ENCODE data around the gene OSBPL10.

The OSBPL10 gene

DNA sequence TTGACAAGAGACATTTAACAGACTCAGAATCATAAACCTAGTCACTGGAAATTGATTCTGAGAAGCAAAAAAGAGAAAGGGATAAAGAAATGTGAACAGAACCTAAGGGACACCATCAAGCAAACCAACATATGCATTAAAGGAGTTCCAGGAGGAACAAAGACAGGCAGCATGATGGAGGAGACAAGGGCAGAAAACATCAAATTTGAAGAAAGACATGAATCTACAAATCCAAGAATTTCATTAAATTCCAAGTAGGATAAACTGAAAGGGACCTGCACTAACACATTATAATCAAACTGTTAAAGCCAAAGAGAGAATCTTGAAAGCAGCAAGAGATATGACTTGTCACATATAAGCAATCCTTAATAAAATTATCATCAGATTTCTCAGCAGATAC is 326.1 kb downstream of the OSBPL10 start:
- no peaks in the 10 kb centered on the region for H3K27me3 ChIP-seq (ENCODE audit: control insufficient read depth in 2 of 2, insufficient read depth in 2 of 2, low read length in 2 of 2)
- H3K9me3 ChIP-seq (ENCODE audit: control insufficient read depth in 2 of 2, low read length in 2 of 2) = peaks cover 0 to 19% of the 10 kb centered on the region in 2 donors
- no peaks in the 10 kb centered on the region for H3K36me3 ChIP-seq (ENCODE audit: control insufficient read depth in 2 of 2, insufficient read depth in 2 of 2, low read length in 2 of 2)
- no peak overlapping the region for H3K4me3 ChIP-seq (ENCODE audit: low read length in 2 of 2)
- no peaks in the 10 kb centered on the region for H3K4me1 ChIP-seq (ENCODE audit: control insufficient read depth in 2 of 2, insufficient read depth in 2 of 2, low read length in 2 of 2)
- no peak overlapping the region for H3K27ac ChIP-seq (ENCODE audit: low read depth in 2 of 2, low read length in 2 of 2)
- H3K9ac ChIP-seq (ENCODE audit: low read depth in 1 of 2, low read length in 2 of 2) = no peak overlapping the region

DNA sequence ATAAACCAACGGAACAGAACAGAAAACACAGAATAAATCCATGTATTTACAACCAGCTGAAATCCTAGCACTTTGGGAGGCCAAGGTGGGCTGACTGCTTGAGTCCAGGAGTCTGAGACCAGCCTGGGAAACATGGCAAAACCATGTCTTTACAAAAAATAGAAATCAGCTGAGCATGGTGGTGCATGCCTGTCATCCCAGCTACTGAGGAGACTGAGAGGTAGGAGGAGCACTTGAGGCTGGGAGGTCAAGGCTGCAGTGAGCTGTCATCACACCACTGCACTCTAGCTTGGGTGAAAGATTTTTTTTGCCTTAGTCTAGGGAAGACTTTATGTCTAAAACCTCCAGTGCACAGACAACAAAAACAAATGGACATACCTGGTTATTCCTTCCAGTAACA is 327.6 kb downstream of the OSBPL10 start:
- no peak overlapping the region for H3K4me3 ChIP-seq (ENCODE audit: low read length in 2 of 2)
- H3K9ac ChIP-seq (ENCODE audit: low read depth in 1 of 2, low read length in 2 of 2) = no peak overlapping the region
- peaks cover 7 to 25% of the 10 kb centered on the region in 2 donors for H3K9me3 ChIP-seq (ENCODE audit: control insufficient read depth in 2 of 2, low read length in 2 of 2)
- H3K4me1 ChIP-seq (ENCODE audit: control insufficient read depth in 2 of 2, insufficient read depth in 2 of 2, low read length in 2 of 2) = no peaks in the 10 kb centered on the region
- H3K27ac ChIP-seq (ENCODE audit: low read depth in 2 of 2, low read length in 2 of 2) = no peak overlapping the region
- H3K36me3 ChIP-seq (ENCODE audit: control insufficient read depth in 2 of 2, insufficient read depth in 2 of 2, low read length in 2 of 2) = peaks cover 0 to 4% of the 10 kb centered on the region in 2 donors
- H3K27me3 ChIP-seq (ENCODE audit: control insufficient read depth in 2 of 2, insufficient read depth in 2 of 2, low read length in 2 of 2) = no peaks in the 10 kb centered on the region

DNA sequence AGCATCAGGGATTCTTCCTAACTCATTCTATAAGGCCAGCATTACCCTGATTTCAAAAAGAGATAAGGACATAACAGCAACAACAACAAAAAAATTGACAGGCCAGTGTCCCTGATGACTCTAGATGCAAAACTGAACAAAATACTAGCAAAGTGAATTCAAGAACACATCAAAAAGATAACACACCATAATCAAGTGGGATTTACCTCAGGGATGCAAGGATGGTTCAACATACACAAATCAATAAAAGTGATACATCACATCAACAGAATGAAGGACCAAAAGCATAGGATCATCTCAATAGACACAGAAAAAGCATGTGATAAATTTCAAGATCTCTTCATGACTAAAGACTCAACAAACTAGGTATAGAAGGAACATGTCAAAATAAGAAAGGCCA is 328.8 kb downstream of the OSBPL10 start:
- Histone ChIP-seq H3K9me3 (ENCODE audit: control insufficient read depth in 2 of 2, low read length in 2 of 2) (peaks cover 10 to 25% of the 10 kb centered on the region in 2 donors), H3K9ac (ENCODE audit: low read depth in 1 of 2, low read length in 2 of 2) (no peak overlapping the region)

DNA sequence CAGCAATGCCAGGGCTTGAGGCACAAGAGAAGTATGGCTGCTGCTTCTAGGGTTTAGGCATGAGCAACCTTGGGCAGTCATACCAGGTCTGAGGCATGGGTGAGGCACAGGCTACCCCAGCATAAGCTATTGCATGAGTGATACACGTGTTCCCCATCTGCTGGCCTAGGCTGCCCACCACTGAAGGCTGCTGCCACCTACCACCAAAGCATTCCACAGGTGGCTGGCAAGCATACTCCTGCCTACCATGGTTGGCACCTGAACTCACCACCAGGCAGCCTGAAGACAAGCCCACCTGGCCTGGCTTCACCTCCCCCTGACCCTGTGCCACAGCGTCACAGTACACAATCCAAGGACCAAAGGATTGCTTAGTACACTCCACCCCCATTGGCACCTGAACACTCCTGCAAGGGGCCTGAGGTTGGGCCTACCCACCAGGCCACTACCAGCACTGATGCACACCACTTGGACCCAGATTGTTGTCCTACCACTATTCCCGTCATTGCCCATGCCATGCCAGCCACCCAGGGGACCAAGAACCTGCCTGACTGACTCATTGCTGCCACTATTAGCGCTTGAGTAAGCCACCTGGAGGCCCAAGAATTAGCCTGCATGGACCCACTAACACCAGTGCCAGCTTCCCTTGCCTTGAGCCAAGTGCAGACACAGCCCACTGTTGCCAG is 332.6 kb downstream of the OSBPL10 start:
- H3K4me1 ChIP-seq (ENCODE audit: control insufficient read depth in 2 of 2, insufficient read depth in 2 of 2, low read length in 2 of 2) = no peaks in the 10 kb centered on the region
- H3K36me3 ChIP-seq (ENCODE audit: control insufficient read depth in 2 of 2, insufficient read depth in 2 of 2, low read length in 2 of 2) = peaks cover 5 to 13% of the 10 kb centered on the region in 2 donors
- no peak overlapping the region for H3K9ac ChIP-seq (ENCODE audit: low read depth in 1 of 2, low read length in 2 of 2)
- peaks cover 10 to 15% of the 10 kb centered on the region in 2 donors for H3K9me3 ChIP-seq (ENCODE audit: control insufficient read depth in 2 of 2, low read length in 2 of 2)
- H3K27me3 ChIP-seq (ENCODE audit: control insufficient read depth in 2 of 2, insufficient read depth in 2 of 2, low read length in 2 of 2) = no peaks in the 10 kb centered on the region
- no peak overlapping the region for H3K4me3 ChIP-seq (ENCODE audit: low read length in 2 of 2)
- H3K27ac ChIP-seq (ENCODE audit: low read depth in 2 of 2, low read length in 2 of 2) = no peak overlapping the region

More for the DNA sequence above, 328.8 kb downstream of the OSBPL10 start:
- Histone ChIP-seq H3K27ac (ENCODE audit: low read depth in 2 of 2, low read length in 2 of 2) (no peak overlapping the region), H3K4me1 (ENCODE audit: control insufficient read depth in 2 of 2, insufficient read depth in 2 of 2, low read length in 2 of 2) (no peaks in the 10 kb centered on the region), H3K27me3 (ENCODE audit: control insufficient read depth in 2 of 2, insufficient read depth in 2 of 2, low read length in 2 of 2) (no peaks in the 10 kb centered on the region), H3K36me3 (ENCODE audit: control insufficient read depth in 2 of 2, insufficient read depth in 2 of 2, low read length in 2 of 2) (peaks cover 3 to 12% of the 10 kb centered on the region in 2 donors), H3K4me3 (ENCODE audit: low read length in 2 of 2) (no peak overlapping the region)

DNA sequence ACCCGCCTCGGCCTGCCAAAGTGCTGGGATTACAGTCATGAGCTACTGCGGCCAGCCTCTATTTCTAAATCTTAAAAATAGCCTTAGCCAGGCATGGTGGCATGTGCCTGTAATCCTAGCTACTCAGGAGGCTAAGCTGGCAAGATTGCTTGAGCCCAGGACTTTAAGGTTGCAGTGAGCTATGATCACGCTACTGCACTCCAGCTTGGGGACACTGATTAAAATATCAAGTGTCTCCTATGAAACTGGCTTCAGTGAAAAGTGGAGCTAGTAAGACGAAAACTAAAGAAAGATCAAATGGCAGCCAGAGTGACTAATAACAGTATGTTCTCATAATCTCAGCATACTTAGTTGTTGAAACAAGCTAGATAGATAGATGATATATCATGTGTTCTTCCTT is 335.8 kb downstream of the OSBPL10 start:
- Histone ChIP-seq H3K9ac (ENCODE audit: low read depth in 1 of 2, low read length in 2 of 2) (no peak overlapping the region), H3K4me1 (ENCODE audit: control insufficient read depth in 2 of 2, insufficient read depth in 2 of 2, low read length in 2 of 2) (no peaks in the 10 kb centered on the region), H3K9me3 (ENCODE audit: control insufficient read depth in 2 of 2, low read length in 2 of 2) (peaks cover 7 to 10% of the 10 kb centered on the region in 2 donors), H3K36me3 (ENCODE audit: control insufficient read depth in 2 of 2, insufficient read depth in 2 of 2, low read length in 2 of 2) (peaks cover 5 to 13% of the 10 kb centered on the region in 2 donors), H3K27me3 (ENCODE audit: control insufficient read depth in 2 of 2, insufficient read depth in 2 of 2, low read length in 2 of 2) (no peaks in the 10 kb centered on the region), H3K27ac (ENCODE audit: low read depth in 2 of 2, low read length in 2 of 2) (no peak overlapping the region), H3K4me3 (ENCODE audit: low read length in 2 of 2) (no peak overlapping the region)

DNA sequence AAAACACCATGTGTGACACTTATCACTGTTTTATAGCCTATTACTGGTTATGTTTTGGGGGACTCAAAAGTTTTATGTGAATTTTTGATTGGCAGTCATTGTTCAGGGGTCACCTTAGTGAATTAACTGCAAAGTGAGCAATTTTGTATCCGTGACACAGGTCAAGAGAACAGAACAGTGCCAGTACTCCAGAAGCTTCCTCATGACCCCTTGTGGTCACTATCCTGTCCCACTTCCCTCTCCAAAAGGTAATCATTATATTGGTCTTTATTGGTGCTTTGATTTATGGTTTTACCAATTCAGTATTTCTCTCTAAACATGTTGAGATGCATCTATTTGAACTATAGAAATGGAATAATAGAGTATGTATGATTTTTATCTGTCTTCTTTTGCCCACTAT is 341.2 kb downstream of the OSBPL10 start:
- Histone ChIP-seq H3K9me3 (ENCODE audit: control insufficient read depth in 2 of 2, low read length in 2 of 2) (no peaks in the 10 kb centered on the region), H3K36me3 (ENCODE audit: control insufficient read depth in 2 of 2, insufficient read depth in 2 of 2, low read length in 2 of 2) (peaks cover 0 to 3% of the 10 kb centered on the region in 2 donors)

DNA sequence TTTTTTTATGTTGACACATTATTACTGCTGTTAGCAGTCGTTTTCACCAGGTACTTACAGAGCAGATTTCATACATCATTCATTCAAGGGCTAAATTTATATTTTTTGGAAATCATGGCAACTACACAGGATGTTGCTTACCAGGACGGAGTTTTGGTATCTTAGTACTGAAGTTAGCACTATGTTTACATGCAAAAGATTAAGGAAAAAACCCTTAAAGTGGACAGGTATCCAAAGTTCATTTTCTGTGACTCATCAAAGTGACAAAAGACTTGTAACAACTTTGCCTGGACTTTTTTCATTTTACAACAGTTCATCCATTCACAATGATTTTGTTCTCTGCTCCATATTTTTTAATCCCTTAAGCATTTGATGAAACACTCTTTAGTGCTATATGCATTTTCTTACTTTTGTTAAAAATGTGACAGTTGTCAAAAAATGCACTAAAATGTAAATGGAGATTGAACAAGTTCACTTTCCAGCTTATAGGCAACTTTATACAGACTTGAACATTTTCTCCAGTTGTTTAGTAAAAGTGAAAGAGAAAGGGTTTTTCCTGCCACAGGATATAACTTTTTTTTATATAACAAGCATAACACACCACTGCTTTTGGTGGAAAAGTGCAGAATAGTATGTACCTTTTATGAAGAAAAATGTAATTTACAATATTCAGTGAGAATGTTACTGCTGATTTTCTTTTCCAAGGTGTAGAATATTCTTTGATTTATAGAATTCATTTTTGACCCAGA is 344.2 kb downstream of the OSBPL10 start:
- no peak overlapping the region for H3K9ac ChIP-seq (ENCODE audit: low read depth in 1 of 2, low read length in 2 of 2)
- no peak overlapping the region for H3K27ac ChIP-seq (ENCODE audit: low read depth in 2 of 2, low read length in 2 of 2)
- H3K4me1 ChIP-seq (ENCODE audit: control insufficient read depth in 2 of 2, insufficient read depth in 2 of 2, low read length in 2 of 2) = peaks cover 0 to 3% of the 10 kb centered on the region in 2 donors

More for the DNA sequence above, 341.2 kb downstream of the OSBPL10 start:
- Histone ChIP-seq H3K4me1 (ENCODE audit: control insufficient read depth in 2 of 2, insufficient read depth in 2 of 2, low read length in 2 of 2) (peaks cover 0 to 3% of the 10 kb centered on the region in 2 donors), H3K9ac (ENCODE audit: low read depth in 1 of 2, low read length in 2 of 2) (no peak overlapping the region), H3K4me3 (ENCODE audit: low read length in 2 of 2) (no peak overlapping the region), H3K27me3 (ENCODE audit: control insufficient read depth in 2 of 2, insufficient read depth in 2 of 2, low read length in 2 of 2) (no peaks in the 10 kb centered on the region), H3K27ac (ENCODE audit: low read depth in 2 of 2, low read length in 2 of 2) (no peak overlapping the region)

DNA sequence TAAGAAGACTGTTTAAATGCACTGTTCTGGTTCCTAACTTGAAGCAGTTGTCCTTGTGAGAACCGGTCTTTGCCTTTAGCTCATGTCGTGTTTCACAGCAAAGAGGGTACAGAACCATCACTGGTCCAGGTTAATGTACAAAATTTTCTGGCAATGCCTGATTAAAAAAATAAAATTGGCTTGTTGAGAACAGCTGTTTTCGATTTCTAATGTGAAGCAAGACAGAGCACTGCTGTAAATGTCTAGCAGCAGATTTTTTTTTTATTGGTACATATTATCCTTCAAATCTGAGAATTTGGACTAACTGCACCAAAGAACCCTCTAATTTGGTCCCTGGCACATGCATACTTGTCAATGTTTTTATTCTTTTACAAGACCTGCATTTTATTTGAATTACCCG is 345.0 kb downstream of the OSBPL10 start:
- Histone ChIP-seq H3K9me3 (ENCODE audit: control insufficient read depth in 2 of 2, low read length in 2 of 2) (no peaks in the 10 kb centered on the region), H3K36me3 (ENCODE audit: control insufficient read depth in 2 of 2, insufficient read depth in 2 of 2, low read length in 2 of 2) (peaks cover 0 to 24% of the 10 kb centered on the region in 2 donors), H3K9ac (ENCODE audit: low read depth in 1 of 2, low read length in 2 of 2) (no peak overlapping the region), H3K4me1 (ENCODE audit: control insufficient read depth in 2 of 2, insufficient read depth in 2 of 2, low read length in 2 of 2) (peaks cover 0 to 3% of the 10 kb centered on the region in 2 donors), H3K27ac (ENCODE audit: low read depth in 2 of 2, low read length in 2 of 2) (no peak overlapping the region), H3K4me3 (ENCODE audit: low read length in 2 of 2) (no peak overlapping the region), H3K27me3 (ENCODE audit: control insufficient read depth in 2 of 2, insufficient read depth in 2 of 2, low read length in 2 of 2) (no peaks in the 10 kb centered on the region)

More for the DNA sequence above, 344.2 kb downstream of the OSBPL10 start:
- H3K36me3 ChIP-seq (ENCODE audit: control insufficient read depth in 2 of 2, insufficient read depth in 2 of 2, low read length in 2 of 2) = peaks cover 0 to 17% of the 10 kb centered on the region in 2 donors
- H3K9me3 ChIP-seq (ENCODE audit: control insufficient read depth in 2 of 2, low read length in 2 of 2) = no peaks in the 10 kb centered on the region
- no peak overlapping the region for H3K4me3 ChIP-seq (ENCODE audit: low read length in 2 of 2)
- no peaks in the 10 kb centered on the region for H3K27me3 ChIP-seq (ENCODE audit: control insufficient read depth in 2 of 2, insufficient read depth in 2 of 2, low read length in 2 of 2)

DNA sequence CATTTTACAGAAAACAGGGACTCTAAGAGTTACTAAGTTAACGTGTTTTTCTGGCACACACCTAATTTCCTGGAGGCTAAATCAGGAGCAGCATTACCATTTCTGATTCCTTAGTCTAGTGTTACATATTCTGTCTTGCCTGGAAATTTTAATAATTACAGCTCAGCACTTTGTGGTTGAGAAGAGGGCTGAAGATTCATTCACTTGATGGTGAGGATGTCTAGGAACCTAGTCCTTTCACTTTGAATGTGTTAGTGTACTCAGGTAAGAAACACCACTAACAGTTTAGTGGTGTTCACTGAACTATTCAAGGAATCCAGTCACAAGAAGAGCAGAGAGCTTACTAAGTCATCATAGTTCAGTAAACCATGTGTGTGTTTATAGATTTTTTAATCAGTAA is 345.5 kb downstream of the OSBPL10 start:
- H3K36me3 ChIP-seq (ENCODE audit: control insufficient read depth in 2 of 2, insufficient read depth in 2 of 2, low read length in 2 of 2) = peaks cover 0 to 27% of the 10 kb centered on the region in 2 donors
- H3K9ac ChIP-seq (ENCODE audit: low read depth in 1 of 2, low read length in 2 of 2) = no peak overlapping the region
- no peaks in the 10 kb centered on the region for H3K9me3 ChIP-seq (ENCODE audit: control insufficient read depth in 2 of 2, low read length in 2 of 2)
- H3K27ac ChIP-seq (ENCODE audit: low read depth in 2 of 2, low read length in 2 of 2) = no peak overlapping the region
- H3K4me1 ChIP-seq (ENCODE audit: control insufficient read depth in 2 of 2, insufficient read depth in 2 of 2, low read length in 2 of 2) = peaks cover 0 to 3% of the 10 kb centered on the region in 2 donors
- no peak overlapping the region for H3K4me3 ChIP-seq (ENCODE audit: low read length in 2 of 2)
- H3K27me3 ChIP-seq (ENCODE audit: control insufficient read depth in 2 of 2, insufficient read depth in 2 of 2, low read length in 2 of 2) = no peaks in the 10 kb centered on the region

DNA sequence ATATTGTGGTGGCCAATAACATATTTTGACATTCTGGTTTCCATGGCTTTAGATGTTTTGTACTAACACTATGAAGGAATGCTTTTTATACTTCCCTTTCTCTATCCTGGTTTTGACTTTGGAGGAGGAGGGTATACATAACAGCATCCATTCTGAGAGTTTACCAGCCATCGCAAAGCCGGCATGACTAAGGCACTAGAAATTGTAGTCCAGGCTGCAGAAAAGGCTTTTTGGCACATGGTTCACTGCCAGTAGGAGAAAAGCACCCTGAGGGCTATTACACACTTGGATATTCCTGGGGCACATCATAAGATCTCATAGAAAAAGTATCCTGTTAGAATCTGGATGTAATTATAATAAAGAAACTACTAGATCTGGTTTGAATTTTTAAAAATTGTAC is 346.6 kb downstream of the OSBPL10 start:
- Histone ChIP-seq H3K4me3 (ENCODE audit: low read length in 2 of 2) (no peak overlapping the region), H3K27me3 (ENCODE audit: control insufficient read depth in 2 of 2, insufficient read depth in 2 of 2, low read length in 2 of 2) (no peaks in the 10 kb centered on the region), H3K9ac (ENCODE audit: low read depth in 1 of 2, low read length in 2 of 2) (no peak overlapping the region), H3K4me1 (ENCODE audit: control insufficient read depth in 2 of 2, insufficient read depth in 2 of 2, low read length in 2 of 2) (peaks cover 0 to 3% of the 10 kb centered on the region in 2 donors), H3K36me3 (ENCODE audit: control insufficient read depth in 2 of 2, insufficient read depth in 2 of 2, low read length in 2 of 2) (peaks cover 3 to 31% of the 10 kb centered on the region in 2 donors), H3K9me3 (ENCODE audit: control insufficient read depth in 2 of 2, low read length in 2 of 2) (no peaks in the 10 kb centered on the region), H3K27ac (ENCODE audit: low read depth in 2 of 2, low read length in 2 of 2) (no peak overlapping the region)

All from mucosa of rectum (tissue), 2 donors.